ENCODE data around the gene INS. TPM values are rescaled to one million over a fixed set of nuclear protein-coding genes. Genes with fewer than 3 reads are reported as not detected.

INS gene
- total and polyA plus RNA-seq, 2 of the 8 experiments (the other 6 are each of a cell fraction or from before 2014, with no cell fraction given) = not detected

- Histone ChIP-seq H3K9me3 (ENCODE audit: insufficient read depth in 2 of 2, low read depth in 1 of 2, low read length in 1 of 2) (no peaks in the 10 kb centered on the region), H4K5ac (ENCODE audit: insufficient read length, low read depth, low read length) (no peak overlapping the region), H3K79me2 (ENCODE audit: control insufficient read depth in 1 of 2, insufficient read depth in 2 of 2, low read length in 2 of 2) (no peaks in the 10 kb centered on the region), H3K27ac (ENCODE audit: low read depth, low read length) (no peak overlapping the region), H3K27me3 (replicated peaks in 1 of 4; ENCODE audit: control insufficient read depth in 3 of 4, extremely low read depth in 1 of 4, insufficient read depth in 3 of 4, low read length in 3 of 4) (peaks cover 32 to 50% (median 46%) of the 10 kb centered on the region in 4 experiments), H3K4ac (replicated peaks; ENCODE audit: insufficient read length, low read depth, low read length) (no peak overlapping the region), H4K91ac (replicated peaks; ENCODE audit: insufficient read length, low read length) (no peak overlapping the region), H2BK20ac (ENCODE audit: low read length) (no peak overlapping the region), H4K20me1 (replicated peaks in 1 of 2; ENCODE audit: control insufficient read depth in 1 of 2, insufficient read depth in 2 of 2, low read length in 2 of 2) (no peaks in the 10 kb centered on the region), H2BK5ac (ENCODE audit: low read depth, low read length) (no peak overlapping the region), H2AFZ (ENCODE audit: low read length) (no peak overlapping the region), H3K56ac (replicated peaks; ENCODE audit: insufficient read length, low read depth, low read length) (no peak overlapping the region), H3K79me1 (ENCODE audit: low read depth, low read length) (no peaks in the 10 kb centered on the region), H3K23ac (ENCODE audit: insufficient read length) (no peak overlapping the region), H3K9ac (replicated peaks in 1 of 4; ENCODE audit: extremely low read depth in 1 of 4, low read depth in 3 of 4, low read length in 3 of 4) (no peak overlapping the region), H2BK12ac (ENCODE audit: low read depth, low read length) (no peak overlapping the region), H3K4me3 (ENCODE audit: extremely low read depth in 1 of 4, insufficient read depth in 2 of 4, low read depth in 3 of 4, low read length in 4 of 4) (no peak overlapping the region), H3K4me2 (ENCODE audit: insufficient read depth in 1 of 2, low read depth in 2 of 2, low read length in 2 of 2) (no peak overlapping the region), H3K23me2 (ENCODE audit: low read depth, low read length) (no peaks in the 10 kb centered on the region), H4K8ac (ENCODE audit: extremely low read depth, insufficient read depth, low read length) (peak overlapping the region; percentile 63; the same call in 1 of the 2 replicates), H3K18ac (ENCODE audit: extremely low read depth, low read length) (no peak overlapping the region), H3K4me1 (replicated peaks in 1 of 4; ENCODE audit: control insufficient read depth in 3 of 4, insufficient read depth in 4 of 4, low read length in 3 of 4) (peaks cover 0 to 7% (median 5%) of the 10 kb centered on the region in 4 experiments; a peak in 5 of 7 replicates), H3K14ac (ENCODE audit: insufficient read length) (no peak overlapping the region), H2AK5ac (ENCODE audit: low read depth, low read length) (peak overlapping the region; percentile 61; the same call in 1 of the 2 replicates), H3K36me3 (ENCODE audit: control insufficient read depth in 2 of 4, insufficient read depth in 4 of 4, low read length in 3 of 4) (no peaks in the 10 kb centered on the region), H2BK15ac (ENCODE audit: low read length) (no peak overlapping the region), H2BK120ac (replicated peaks; ENCODE audit: low read depth, low read length) (no peak overlapping the region)
- ChIA-PET CTCF (ENCODE audit: partially characterized antibody) (interaction anchor here (0.7 to 18.5 kb wide), 73 partner anchors 12 to 687 kb away, joined by 3 to 551 read pairs (median 11); partner anchors contain the start of genes H19, IGF2, INS and KRTAP5-6), POLR2A (ENCODE audit: partially characterized antibody) (interaction anchor here (0.6 to 1.5 kb wide), 7 partner anchors 114 to 293 kb away, joined by 3 to 9 read pairs (median 3); no protein-coding TSS in a partner anchor)
- 49% methylated on average over 11 of the region's 11 CpGs; no CpG with 5 or more reads in 1 of the 2 experiments for WGBS, 2 experiments (ENCODE audit: extremely low coverage in 1 of 2, insufficient coverage in 1 of 2, insufficient read length in 1 of 2, insufficient replicate concordance in 2 of 2, low coverage in 1 of 2, low lambda C conversion rate in 2 of 2, missing lambda C conversion rate in 1 of 2)
- FAIRE-seq (peak; percentile 86), DNase-seq (ENCODE audit: low read depth in 1 of 2, low spot score in 2 of 2) (no peak)
- TF ChIP-seq HDAC6 (IDR thresholded peaks at IDR 0.05; ENCODE audit: low read depth, low read length) (no peak), EZH2 (IDR thresholded peaks at IDR 0.05; ENCODE audit: low read depth, low read length, severe bottlenecking) (no peak), BCL11A (IDR thresholded peaks at IDR 0.05; ENCODE audit: low read depth in 2 of 2, low read length in 2 of 2) (no peak), CTCF (IDR thresholded peaks at IDR 0.05; ENCODE audit: control extremely low read depth in 1 of 3, insufficient read depth in 1 of 3, low read depth in 1 of 3, low read length in 3 of 3) (peak in 2 of 3 experiments; percentile 73 to 77; a peak in 3 of 4 replicates), TBP (IDR thresholded peaks at IDR 0.05; ENCODE audit: low read depth, low read length) (no peak), NANOG (IDR thresholded peaks at IDR 0.05; ENCODE audit: insufficient read depth, low read depth, low read length, poor library complexity, severe bottlenecking) (no peak), JUND (IDR thresholded peaks at IDR 0.05; ENCODE audit: low read length) (no peak), TCF12 (IDR thresholded peaks at IDR 0.05; ENCODE audit: low read depth, low read length) (no peak)
These were observed 10.9 kb downstream of the INS start for GRCh38 chr11:2149864-2150847.

All from H1 (cell line).